MM.1S (cell line): Measurements from ENCODE around the gene TBL1X.

ENCODE experiments used
- EZH2phosphoT487 ChIP-seq: fragments of 300-600 bp; sonication (generic); IDR thresholded peaks from 2 replicates; pipeline ENCODE4 v1.6.1; 2018; ENCODE audit warnings: antibody characterized with exemption, low read length
- TF ChIP-seq, protein P1 (sequence below): fragments of 300-600 bp; sonication (generic); IDR thresholded peaks from 2 replicates; pipeline ENCODE4 v1.5.1; 2016; ENCODE audit warnings: antibody characterized with exemption, low read length, mixed read lengths

DNA sequence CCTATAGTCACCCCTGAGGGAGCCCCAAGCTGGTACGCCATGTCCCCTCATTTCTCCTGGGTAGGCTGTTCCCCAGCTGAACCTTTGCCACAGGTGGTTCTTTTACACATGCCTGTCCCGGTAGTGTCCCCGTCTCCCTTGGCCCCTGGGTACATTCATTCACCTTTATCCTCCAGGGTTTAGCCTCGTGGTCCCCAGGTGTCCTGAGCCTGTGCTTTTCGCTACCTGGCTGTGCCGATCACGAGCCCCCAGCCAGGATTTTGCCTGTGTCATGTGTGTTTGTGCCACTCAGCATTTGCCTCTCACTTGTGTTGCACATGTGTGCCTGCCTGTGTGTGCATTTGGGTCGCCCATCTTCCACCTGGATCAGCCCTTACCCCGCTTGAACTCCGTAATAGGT lies 243.2 kb downstream of the TBL1X start:
- TF ChIP-seq, protein P1, sequence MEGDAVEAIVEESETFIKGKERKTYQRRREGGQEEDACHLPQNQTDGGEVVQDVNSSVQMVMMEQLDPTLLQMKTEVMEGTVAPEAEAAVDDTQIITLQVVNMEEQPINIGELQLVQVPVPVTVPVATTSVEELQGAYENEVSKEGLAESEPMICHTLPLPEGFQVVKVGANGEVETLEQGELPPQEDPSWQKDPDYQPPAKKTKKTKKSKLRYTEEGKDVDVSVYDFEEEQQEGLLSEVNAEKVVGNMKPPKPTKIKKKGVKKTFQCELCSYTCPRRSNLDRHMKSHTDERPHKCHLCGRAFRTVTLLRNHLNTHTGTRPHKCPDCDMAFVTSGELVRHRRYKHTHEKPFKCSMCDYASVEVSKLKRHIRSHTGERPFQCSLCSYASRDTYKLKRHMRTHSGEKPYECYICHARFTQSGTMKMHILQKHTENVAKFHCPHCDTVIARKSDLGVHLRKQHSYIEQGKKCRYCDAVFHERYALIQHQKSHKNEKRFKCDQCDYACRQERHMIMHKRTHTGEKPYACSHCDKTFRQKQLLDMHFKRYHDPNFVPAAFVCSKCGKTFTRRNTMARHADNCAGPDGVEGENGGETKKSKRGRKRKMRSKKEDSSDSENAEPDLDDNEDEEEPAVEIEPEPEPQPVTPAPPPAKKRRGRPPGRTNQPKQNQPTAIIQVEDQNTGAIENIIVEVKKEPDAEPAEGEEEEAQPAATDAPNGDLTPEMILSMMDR, result no peak
- no peak for TF ChIP-seq EZH2phosphoT487
